HL-60 (cell line): ENCODE measurements around the gene DNAH8.

Experiments used
- DNase-seq, 2 experiments: peaks; one replicate each; pipeline ENCODE4 v3.0.0-alpha.2; 2010 to 2020; ENCODE audit warnings: low read depth in 1 of 2, low spot score in 1 of 2
- H3K27ac ChIP-seq: fragments of 250-450 bp; sonication (Bioruptor Pico); replicated peaks from 2 replicates; pipeline ENCODE4 v1.5.1; 2020; ENCODE audit warnings: mild to moderate bottlenecking, moderate library complexity
- H3K27me3 ChIP-seq: fragments of 250-450 bp; sonication (Bioruptor Pico); 2 replicates; pipeline ENCODE4 v1.5.1; 2021; ENCODE audit warnings: mild to moderate bottlenecking, moderate library complexity; ENCODE audit not compliant: insufficient read depth, poor library complexity, severe bottlenecking
- H3K4me3 ChIP-seq: replicated peaks from 2 replicates; pipeline ENCODE4 v1.5.1; 2011; ENCODE audit warnings: mild to moderate bottlenecking, control low read depth, low read length; ENCODE audit not compliant: insufficient read depth
- GABPA ChIP-seq: IDR thresholded peaks from 2 replicates; pipeline ENCODE4 v1.6.1; 2012; ENCODE audit warnings: low read depth
- POLR2AphosphoS5 ChIP-seq: IDR thresholded peaks from 2 replicates; pipeline ENCODE4 v1.6.1; 2012; ENCODE audit warnings: low read depth
- REST ChIP-seq: IDR thresholded peaks from 2 replicates; pipeline ENCODE4 v1.6.1; 2012; ENCODE audit warnings: low read depth; ENCODE audit not compliant: insufficient replicate concordance
- SPI1 ChIP-seq: IDR thresholded peaks from 2 replicates; pipeline ENCODE4 v1.6.1; 2012; ENCODE audit warnings: low read depth, mild to moderate bottlenecking, borderline replicate concordance
- TF ChIP-seq, protein P1 (sequence below): IDR thresholded peaks from one replicate; pipeline ENCODE4 v1.5.1; 2011; ENCODE audit warnings: low read length, control low read depth, inconsistent platforms; ENCODE audit not compliant: insufficient read depth

Gene DNAH8

DNA sequence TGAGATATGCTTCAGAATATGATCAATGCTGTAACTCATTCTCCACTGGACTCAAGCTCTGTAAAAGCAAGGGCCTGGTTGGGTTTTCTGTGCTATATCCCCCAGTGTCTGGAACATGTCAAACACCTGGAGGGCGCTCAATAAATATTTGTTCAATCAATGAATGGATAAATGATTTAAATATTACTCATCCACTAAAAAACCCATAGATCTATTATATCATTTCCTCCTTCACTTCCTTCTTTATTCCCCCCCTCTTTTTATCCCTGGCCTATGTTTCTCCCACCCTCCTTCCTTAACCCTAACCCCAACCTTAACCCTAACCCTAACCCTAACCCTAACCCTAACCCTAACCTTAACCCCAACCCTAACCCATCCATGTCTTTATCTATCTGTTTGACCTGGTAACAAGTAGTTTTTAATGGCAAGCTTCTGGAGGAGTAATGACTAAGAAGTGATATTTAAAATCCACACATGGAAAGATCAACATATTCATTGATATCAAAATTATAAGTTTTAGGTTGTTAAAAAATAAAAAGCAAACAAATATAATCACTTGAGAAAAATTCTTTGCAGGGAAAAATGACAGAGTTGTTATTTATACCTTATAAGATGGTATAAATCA lies 229.7 kb downstream of the DNAH8 start:
- Histone ChIP-seq H3K4me3 (no peak overlapping the region), H3K27ac (no peak overlapping the region), H3K27me3 (no peaks in the 10 kb centered on the region)
- TF ChIP-seq GABPA (no peak), SPI1 (no peak), REST (no peak), POLR2AphosphoS5 (no peak)
- TF ChIP-seq, protein P1, sequence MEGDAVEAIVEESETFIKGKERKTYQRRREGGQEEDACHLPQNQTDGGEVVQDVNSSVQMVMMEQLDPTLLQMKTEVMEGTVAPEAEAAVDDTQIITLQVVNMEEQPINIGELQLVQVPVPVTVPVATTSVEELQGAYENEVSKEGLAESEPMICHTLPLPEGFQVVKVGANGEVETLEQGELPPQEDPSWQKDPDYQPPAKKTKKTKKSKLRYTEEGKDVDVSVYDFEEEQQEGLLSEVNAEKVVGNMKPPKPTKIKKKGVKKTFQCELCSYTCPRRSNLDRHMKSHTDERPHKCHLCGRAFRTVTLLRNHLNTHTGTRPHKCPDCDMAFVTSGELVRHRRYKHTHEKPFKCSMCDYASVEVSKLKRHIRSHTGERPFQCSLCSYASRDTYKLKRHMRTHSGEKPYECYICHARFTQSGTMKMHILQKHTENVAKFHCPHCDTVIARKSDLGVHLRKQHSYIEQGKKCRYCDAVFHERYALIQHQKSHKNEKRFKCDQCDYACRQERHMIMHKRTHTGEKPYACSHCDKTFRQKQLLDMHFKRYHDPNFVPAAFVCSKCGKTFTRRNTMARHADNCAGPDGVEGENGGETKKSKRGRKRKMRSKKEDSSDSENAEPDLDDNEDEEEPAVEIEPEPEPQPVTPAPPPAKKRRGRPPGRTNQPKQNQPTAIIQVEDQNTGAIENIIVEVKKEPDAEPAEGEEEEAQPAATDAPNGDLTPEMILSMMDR = no peak
- DNase-seq = no peak

DNA sequence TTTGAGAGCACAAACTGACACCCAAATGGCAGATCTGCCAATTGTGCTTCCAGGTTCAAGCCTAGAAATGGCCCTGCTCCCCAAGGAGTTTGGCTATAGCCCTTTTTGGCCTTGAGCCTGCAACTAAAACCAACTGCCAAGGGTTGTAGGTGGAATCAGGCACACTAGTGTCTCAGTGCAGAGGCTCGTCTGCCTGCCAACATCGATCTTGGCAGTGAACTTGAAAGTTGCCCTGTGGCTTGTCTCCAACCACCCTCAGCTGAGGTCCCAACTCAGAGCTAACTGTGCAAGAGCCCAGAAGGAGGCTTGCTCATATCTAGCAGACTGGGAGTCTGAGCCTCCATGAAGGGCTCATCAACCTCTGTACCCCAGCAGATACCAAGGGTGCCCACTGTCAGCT lies 240.8 kb downstream of the DNAH8 start:
- no peak for DNase-seq
- Histone ChIP-seq H3K27ac (no peak overlapping the region), H3K4me3 (no peak overlapping the region), H3K27me3 (peaks cover 5% of the 10 kb centered on the region)
- TF ChIP-seq, protein P1 = no peak
- TF ChIP-seq SPI1 (no peak), REST (no peak), GABPA (no peak), POLR2AphosphoS5 (no peak)

- no peak overlapping the region for H3K27ac ChIP-seq
- H3K27me3 ChIP-seq = no peaks in the 10 kb centered on the region
- TF ChIP-seq GABPA = no peak
- no peak for TF ChIP-seq SPI1
- no peak for DNase-seq
- H3K4me3 ChIP-seq = no peak overlapping the region
These were observed 242.3 kb downstream of the DNAH8 start for GRCh38 chr6:38957426-38957825.

DNA sequence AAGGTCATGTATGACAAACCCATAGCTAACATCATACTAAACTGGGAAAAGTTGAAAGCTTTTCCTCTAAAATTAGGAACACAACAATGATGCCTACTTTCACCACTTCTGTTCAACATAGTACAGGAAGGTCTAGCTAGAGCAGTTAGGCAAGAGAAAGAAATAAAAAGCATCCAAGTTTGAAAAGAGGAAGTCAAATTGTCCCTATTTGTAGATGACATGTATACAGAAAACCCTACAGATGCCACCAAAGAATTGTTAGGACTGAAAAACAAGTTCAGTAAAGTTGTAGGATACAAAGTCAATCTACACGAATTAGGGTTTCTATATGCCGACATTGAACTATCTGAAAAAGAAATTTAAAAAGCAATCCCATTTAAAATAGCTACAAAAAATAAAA lies 244.0 kb downstream of the DNAH8 start:
- Histone ChIP-seq H3K27me3 (no peaks in the 10 kb centered on the region), H3K4me3 (no peak overlapping the region), H3K27ac (no peak overlapping the region)
- DNase-seq = no peak
- peak; percentile 83 for TF ChIP-seq SPI1
- no peak for TF ChIP-seq POLR2AphosphoS5

DNA sequence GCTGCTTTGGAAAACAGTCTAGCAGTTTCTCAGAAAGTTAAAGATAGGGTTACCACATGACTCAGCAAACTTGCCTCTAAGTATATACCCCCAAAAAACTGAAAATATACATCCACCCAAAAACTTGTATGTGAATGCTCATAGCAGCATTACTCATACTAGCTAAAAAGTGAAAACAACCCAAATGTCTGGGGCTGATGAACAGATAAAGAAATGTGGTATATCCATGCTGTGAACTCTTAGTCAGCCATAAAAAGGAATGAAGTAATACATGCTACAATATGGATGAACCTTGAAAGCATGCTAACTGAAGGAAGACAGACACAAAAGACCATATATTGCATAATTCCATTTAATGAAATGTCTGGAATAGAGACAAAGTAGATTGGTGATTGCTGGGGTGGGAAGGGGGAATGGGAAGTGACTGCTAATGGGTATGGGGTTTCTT lies 253.6 kb downstream of the DNAH8 start:
- Histone ChIP-seq H3K4me3 (no peak overlapping the region), H3K27me3 (peaks cover 2% of the 10 kb centered on the region), H3K27ac (no peak overlapping the region)
- no peak for DNase-seq
- TF ChIP-seq, protein P1 = no peak
- no peak for TF ChIP-seq POLR2AphosphoS5
